Transverse colon (tissue), 4 donors: ENCODE data around the gene EDDM13. TPM values are rescaled to one million over a fixed set of nuclear protein-coding genes. Genes with fewer than 3 reads are reported as not detected.
A peak's percentile ranks its signal among the peaks of the same experiment; 100 is the strongest.
"Not testable (repeated sequence)": the region's sequence is repeated elsewhere in the genome, so short reads cannot be mapped to it uniquely, and the experiment has no call there.

Experiments
- DNase-seq: peaks from one replicate; pipeline ENCODE4 v3.0.0-alpha.2; 2019
- H3K27ac ChIP-seq, 4 donors: fragments of 200-600 bp; sonication (generic); 2 replicates each; pipeline ENCODE4 v1.5.1; 2016 to 2018; ENCODE audit warnings: inconsistent platforms in 4 of 4
- H3K27me3 ChIP-seq: fragments of 200-600 bp; sonication (generic); 2 replicates; pipeline ENCODE4 v1.5.1; 2017; ENCODE audit warnings: inconsistent platforms
- H3K36me3 ChIP-seq, 4 donors: fragments of 200-600 bp; sonication (generic); 2 replicates each; pipeline ENCODE4 v1.5.1; 2017 to 2019; ENCODE audit warnings: inconsistent platforms in 4 of 4
- H3K4me1 ChIP-seq, 4 donors: fragments of 200-600 bp; sonication (generic); 2 replicates each; pipeline ENCODE4 v1.5.1; 2017 to 2020; ENCODE audit warnings: inconsistent platforms in 4 of 4
- H3K4me3 ChIP-seq, 4 donors: fragments of 200-600 bp; sonication (generic); 1 replicate in 1 of 4; 2 replicates in 3 of 4; pipeline versions ENCODE4 v1.5.1 to v1.6.1; 2017 to 2019; ENCODE audit warnings: inconsistent platforms in 4 of 4
- H3K9me3 ChIP-seq, 2 donors: fragments of 200-600 bp; sonication (generic); 2 replicates each; pipeline ENCODE4 v1.5.1; 2017 to 2019; ENCODE audit warnings: inconsistent platforms in 2 of 2
- EP300 ChIP-seq: sonication (generic); formaldehyde crosslinking; IDR thresholded peaks from one replicate; pipeline ENCODE4 v1.6.1; 2017; ENCODE audit warnings: antibody characterized with exemption, low read depth
- POLR2A ChIP-seq: fragments of 450-650 bp; IDR thresholded peaks from one replicate; pipeline ENCODE4 v1.6.1; 2016; ENCODE audit warnings: antibody characterized with exemption, mild to moderate bottlenecking, moderate library complexity
- POLR2AphosphoS5 ChIP-seq, 3 donors: sonication (generic); formaldehyde crosslinking; IDR thresholded peaks; one replicate each; pipeline ENCODE4 v1.6.1; 2016; ENCODE audit warnings: antibody characterized with exemption in 3 of 3
- WGBS, 2 donors: methylation state at CpG; one replicate each; pipeline ENCODE4 v1.1.5; 2018; ENCODE audit warnings: low coverage in 1 of 2; 5-methylcytosine and 5-hydroxymethylcytosine counted together
- in situ Hi-C, 4 donors: fragments of 200-750 bp; cut with MboI; loops; one replicate each; pipeline versions ENCODE4 v1.15.0 to v1.15.1; 2017; ENCODE audit warnings: low sequenced_read_pairs in 3 of 4, low pct_ligation_motif_present in 1 of 4, low pct_unique_long_range_greater_than_20kb in 1 of 4
- intact Hi-C: fragments of 100-400 bp; cut with DNase I; formaldehyde crosslinking; loops from one replicate; pipeline ENCODE4 v1.15.1; 2023; ENCODE audit warnings: low total_unique reads
- total RNA-seq, 4 donors: library from RNA; depleted of rRNA; stranded (reverse); fragments of >200 nt; gene quantifications; one replicate each; pipeline ENCODE4 v1.1.0, GENCODE V29; 2016
- TF ChIP-seq, protein P1 (sequence below), 5 experiments: fragments of 200-600 bp in 3 of 5; fragments of 450-650 bp in 2 of 5; sonication (generic) in 3 of 5; IDR thresholded peaks; 1 replicate in 2 of 5; 2 replicates in 3 of 5; pipeline ENCODE4 v1.5.1; 2016 to 2017; ENCODE audit warnings: antibody characterized with exemption in 5 of 5, inconsistent platforms in 3 of 5, mild to moderate bottlenecking in 2 of 5, moderate library complexity in 1 of 5

EDDM13 gene
- total RNA-seq, 4 donors from 2014 or later: not detected

DNA sequence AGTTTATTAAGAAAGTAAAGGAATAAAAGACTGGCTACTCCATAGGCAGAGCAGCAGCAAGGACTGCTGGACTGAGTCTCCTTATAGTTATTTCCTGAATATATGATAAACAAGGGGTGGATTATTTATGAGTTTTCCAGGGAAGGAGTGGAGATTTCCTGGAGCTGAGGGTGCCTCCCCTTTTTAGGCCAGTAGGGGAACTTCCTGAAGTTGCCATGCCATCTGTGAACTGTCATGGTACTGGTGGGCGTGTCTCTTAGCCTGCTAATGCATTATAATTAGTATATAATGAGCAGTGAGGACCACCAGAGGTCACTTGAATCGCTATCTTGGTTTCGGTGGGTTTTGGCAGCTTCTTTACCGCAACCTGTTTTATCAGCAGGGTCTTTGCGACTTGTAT lies 28.6 kb downstream of the EDDM13 start:
- Histone ChIP-seq H3K36me3 (peaks cover 0 to 4% (median 0%) of the 10 kb centered on the region in 4 donors), H3K27me3 (no peaks in the 10 kb centered on the region), H3K27ac (no peak overlapping the region), H3K4me3 (no peak overlapping the region), H3K9me3 (no peaks in the 10 kb centered on the region), H3K4me1 (no peaks in the 10 kb centered on the region)
- intact Hi-C loops (no loop called here), in situ Hi-C loops (loop anchor here in 1 of 4 donors (25.0 kb wide), 1 partner anchor 214 kb away; no protein-coding TSS in a partner anchor)
- no peak for DNase-seq
- 71% methylated on average over 5 of the region's 5 CpGs; no CpG with 5 or more reads in 1 of the 2 donors for WGBS, 2 donors
- TF ChIP-seq POLR2AphosphoS5 (IDR thresholded peaks at IDR 0.05): no peak
- no peak for TF ChIP-seq EP300

DNA sequence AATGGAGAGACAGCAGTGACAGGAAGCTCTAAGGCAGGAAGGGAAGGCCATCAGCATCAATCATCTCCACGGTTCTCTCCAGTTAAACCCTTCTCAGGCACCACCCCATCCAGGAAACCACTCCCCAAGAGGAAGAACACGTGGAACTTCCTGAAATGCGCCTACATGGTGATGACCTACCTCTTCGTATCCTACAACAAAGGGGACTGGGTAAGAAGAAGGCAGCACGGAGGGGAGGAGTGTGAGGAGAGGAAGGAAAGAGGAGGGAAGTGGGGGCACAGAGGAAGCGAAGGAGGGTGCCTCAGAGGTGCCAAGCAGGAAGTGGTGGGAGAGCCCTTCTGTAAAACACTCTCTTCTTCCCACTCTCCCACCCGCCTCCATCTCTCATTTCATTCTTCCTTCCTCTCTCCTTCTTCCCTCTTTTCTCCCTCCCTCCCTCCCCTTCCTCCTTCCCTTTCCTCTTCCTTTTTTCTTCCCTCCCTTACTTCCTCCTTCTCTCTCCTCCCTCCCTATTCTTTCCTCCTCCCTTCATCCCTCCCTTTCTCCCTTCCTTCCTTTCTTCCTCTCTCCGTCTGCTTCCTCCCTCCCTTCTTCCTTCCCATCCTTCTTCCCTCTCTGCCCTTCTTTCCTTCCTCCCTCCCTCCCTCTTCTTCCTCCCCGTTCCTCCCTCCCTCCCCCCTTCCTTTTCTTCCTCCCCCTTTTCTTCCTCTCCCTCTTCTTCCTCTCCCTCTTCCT lies 29.5 kb downstream of the EDDM13 start:
- H3K4me1 ChIP-seq: no peaks in the 10 kb centered on the region
- no peak overlapping the region for H3K27ac ChIP-seq
- no peaks in the 10 kb centered on the region for H3K36me3 ChIP-seq
- H3K9me3 ChIP-seq: no peaks in the 10 kb centered on the region
- TF ChIP-seq EP300: no peak
- TF ChIP-seq, protein P1, sequence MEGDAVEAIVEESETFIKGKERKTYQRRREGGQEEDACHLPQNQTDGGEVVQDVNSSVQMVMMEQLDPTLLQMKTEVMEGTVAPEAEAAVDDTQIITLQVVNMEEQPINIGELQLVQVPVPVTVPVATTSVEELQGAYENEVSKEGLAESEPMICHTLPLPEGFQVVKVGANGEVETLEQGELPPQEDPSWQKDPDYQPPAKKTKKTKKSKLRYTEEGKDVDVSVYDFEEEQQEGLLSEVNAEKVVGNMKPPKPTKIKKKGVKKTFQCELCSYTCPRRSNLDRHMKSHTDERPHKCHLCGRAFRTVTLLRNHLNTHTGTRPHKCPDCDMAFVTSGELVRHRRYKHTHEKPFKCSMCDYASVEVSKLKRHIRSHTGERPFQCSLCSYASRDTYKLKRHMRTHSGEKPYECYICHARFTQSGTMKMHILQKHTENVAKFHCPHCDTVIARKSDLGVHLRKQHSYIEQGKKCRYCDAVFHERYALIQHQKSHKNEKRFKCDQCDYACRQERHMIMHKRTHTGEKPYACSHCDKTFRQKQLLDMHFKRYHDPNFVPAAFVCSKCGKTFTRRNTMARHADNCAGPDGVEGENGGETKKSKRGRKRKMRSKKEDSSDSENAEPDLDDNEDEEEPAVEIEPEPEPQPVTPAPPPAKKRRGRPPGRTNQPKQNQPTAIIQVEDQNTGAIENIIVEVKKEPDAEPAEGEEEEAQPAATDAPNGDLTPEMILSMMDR (IDR thresholded peaks at IDR 0.05): no peak
- no peak for TF ChIP-seq POLR2A
- no peak for TF ChIP-seq POLR2AphosphoS5 (IDR thresholded peaks at IDR 0.05)
- DNase-seq: no peak
- no peaks in the 10 kb centered on the region for H3K27me3 ChIP-seq
- H3K4me3 ChIP-seq: no peak overlapping the region
- intact Hi-C loops (no loop called here), in situ Hi-C loops (loop anchor here in 1 of 4 donors (25.0 kb wide), 1 partner anchor 215 kb away; no protein-coding TSS in a partner anchor)
- 69% methylated on average over 7 to 9 of the region's 9 CpGs for WGBS, 2 donors

DNA sequence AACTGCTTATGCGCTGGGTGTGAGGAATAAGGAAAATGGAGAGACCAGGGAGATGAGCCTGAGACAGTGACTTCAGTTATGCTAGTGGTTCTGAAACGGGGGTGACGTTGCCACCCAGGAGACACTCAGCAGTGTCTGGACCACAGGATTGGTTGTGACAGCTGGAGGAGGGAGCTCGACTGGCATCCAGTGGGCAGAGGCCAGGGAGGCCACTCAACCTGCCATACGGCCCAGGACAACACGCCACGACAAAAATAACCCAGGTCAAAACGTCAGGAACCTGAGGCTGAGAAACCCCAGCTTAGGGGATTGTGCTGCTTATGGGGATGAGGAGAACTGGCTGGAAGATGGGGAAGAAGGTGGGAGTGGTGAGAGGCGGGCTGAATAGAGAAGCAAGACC lies 31.7 kb downstream of the EDDM13 start:
- in situ Hi-C loops: loop anchor here in 1 of 4 donors (25.0 kb wide), 1 partner anchor 217 kb away; no protein-coding TSS in a partner anchor
- H3K27me3 ChIP-seq: no peaks in the 10 kb centered on the region
- no peaks in the 10 kb centered on the region for H3K9me3 ChIP-seq
- no peaks in the 10 kb centered on the region for H3K4me1 ChIP-seq
- no peak overlapping the region for H3K4me3 ChIP-seq
- DNase-seq: no peak
- no peaks in the 10 kb centered on the region for H3K36me3 ChIP-seq
- no peak for TF ChIP-seq POLR2A
- no peak for TF ChIP-seq POLR2AphosphoS5 (IDR thresholded peaks at IDR 0.05)
- TF ChIP-seq, protein P1 (IDR thresholded peaks at IDR 0.05): no peak
- TF ChIP-seq EP300: no peak
- no peak overlapping the region for H3K27ac ChIP-seq
- intact Hi-C loops: no loop called here
- WGBS, 2 donors: 86 to 90% methylated on average over 6 to 9 of the region's 9 CpGs

DNA sequence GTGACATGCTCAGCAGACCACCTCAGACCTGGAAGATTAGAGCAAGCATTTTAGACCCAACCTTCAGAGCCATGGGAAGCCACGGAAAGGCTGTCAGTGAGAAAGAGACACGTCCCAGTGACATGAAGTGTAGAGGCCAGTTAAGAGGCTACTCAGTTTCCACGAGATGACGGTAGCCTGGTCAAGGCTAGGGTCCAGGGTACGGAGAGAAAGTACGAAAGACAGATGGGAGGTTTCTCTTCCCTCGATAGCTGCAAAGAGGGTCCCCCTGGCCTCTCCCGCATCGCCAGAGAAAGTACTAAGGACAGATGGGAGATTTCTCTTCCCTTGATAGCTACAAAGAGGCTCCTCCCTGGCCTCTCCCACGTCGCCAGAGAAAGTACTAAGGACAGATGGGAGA lies 33.5 kb downstream of the EDDM13 start:
- TF ChIP-seq, protein P1 (IDR thresholded peaks at IDR 0.05): no peak
- TF ChIP-seq POLR2A (no peak), POLR2AphosphoS5 (IDR thresholded peaks at IDR 0.05) (no peak), EP300 (no peak)
- intact Hi-C loops: no loop called here
- in situ Hi-C loops: loop anchor here in 1 of 4 donors (25.0 kb wide), 1 partner anchor 219 kb away; no protein-coding TSS in a partner anchor
- Histone ChIP-seq H3K4me3 (no peak overlapping the region), H3K27me3 (no peaks in the 10 kb centered on the region), H3K9me3 (no peaks in the 10 kb centered on the region), H3K36me3 (no peaks in the 10 kb centered on the region), H3K4me1 (no peaks in the 10 kb centered on the region), H3K27ac (peak overlapping the region; percentile 36 to 67 (median 55))
- DNase-seq: no peak
- 85 to 87% methylated on average over 5 to 9 of the region's 11 CpGs for WGBS, 2 donors

DNA sequence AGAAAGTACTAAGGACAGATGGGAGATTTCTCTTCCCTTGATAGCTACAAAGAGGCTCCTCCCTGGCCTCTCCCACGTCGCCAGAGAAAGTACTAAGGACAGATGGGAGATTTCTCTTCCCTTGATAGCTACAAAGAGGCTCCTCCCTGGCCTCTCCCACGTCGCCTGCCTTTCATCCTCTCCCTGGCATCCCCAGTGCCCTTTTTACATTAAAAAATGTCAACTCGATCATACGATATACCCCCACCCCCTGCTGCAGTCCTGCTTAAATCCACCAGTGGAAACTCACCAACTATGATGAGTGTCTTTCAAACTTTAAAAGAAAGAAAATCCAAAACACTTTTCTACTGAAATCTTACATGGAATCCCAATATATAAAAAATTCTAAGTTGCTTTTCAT lies 34.5 kb downstream of the EDDM13 start:
- H3K9me3 ChIP-seq, intact Hi-C loops, H3K4me1 ChIP-seq, H3K36me3 ChIP-seq, H3K4me3 ChIP-seq, DNase-seq, H3K27me3 ChIP-seq: not testable (repeated sequence)
- H3K27ac ChIP-seq: peak overlapping the region; percentile 9 to 55 (median 38)
- 72 to 86% methylated on average over 2 to 6 of the region's 6 CpGs for WGBS, 2 donors
- in situ Hi-C loops: loop anchor here in 1 of 4 donors (25.0 kb wide), 1 partner anchor 220 kb away; no protein-coding TSS in a partner anchor
